ENCODE results near the gene CXCL13. TPM values are rescaled to one million over a fixed set of nuclear protein-coding genes. Genes with fewer than 3 reads are reported as not detected.

CXCL13 gene
- polyA plus RNA-seq, 3 donors = not detected

DNA sequence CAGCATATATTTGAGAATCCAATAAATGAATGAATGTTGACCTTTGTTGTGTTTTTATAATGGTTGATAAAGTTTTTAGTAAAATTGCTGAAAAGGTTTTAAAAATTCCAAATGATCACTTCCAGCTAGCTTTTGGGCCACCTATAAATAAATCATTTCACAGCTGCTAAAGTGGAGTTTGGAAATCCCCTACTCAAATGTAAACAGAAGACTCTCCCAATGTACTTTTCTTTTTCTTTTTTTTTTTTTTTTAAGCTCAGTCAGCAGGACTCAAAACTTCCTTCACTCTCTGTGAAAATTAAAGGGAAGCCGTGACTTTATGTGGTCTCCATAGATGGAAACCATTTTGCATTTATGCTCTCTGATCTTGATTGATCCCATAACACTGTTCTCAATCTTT, 45.2 kb downstream of the CXCL13 start:
- Histone ChIP-seq H3K27me3 (ENCODE audit: control insufficient read depth in 2 of 2, insufficient read depth in 2 of 2, low read length in 2 of 2) (no peaks in the 10 kb centered on the region), H3K9ac (ENCODE audit: insufficient read depth, low read length, poor library complexity, severe bottlenecking) (no peak overlapping the region), H4K20me1 (ENCODE audit: insufficient read depth, low read length) (no peaks in the 10 kb centered on the region), H2AFZ (ENCODE audit: insufficient read depth, low read depth, low read length, poor library complexity, severe bottlenecking) (no peak overlapping the region), H3K4me1 (ENCODE audit: control insufficient read depth in 1 of 2, insufficient read depth in 2 of 2, low read length in 2 of 2) (no peaks in the 10 kb centered on the region), H3K27ac (ENCODE audit: low read depth in 1 of 2, low read length in 2 of 2) (no peak overlapping the region), H3K9me3 (replicated peaks in 1 of 2; ENCODE audit: control insufficient read depth in 1 of 2, insufficient read depth in 1 of 2, low read length in 2 of 2) (peaks cover 0 to 10% of the 10 kb centered on the region in 2 donors), H3K36me3 (replicated peaks in 1 of 2; ENCODE audit: control insufficient read depth in 1 of 2, insufficient read depth in 2 of 2, low read length in 2 of 2) (no peaks in the 10 kb centered on the region), H3K79me2 (ENCODE audit: insufficient read depth, low read length) (no peaks in the 10 kb centered on the region), H3K4me2 (replicated peaks; ENCODE audit: extremely low read depth, low read length, poor library complexity, severe bottlenecking) (no peak overlapping the region), H3K4me3 (replicated peaks in 1 of 3; ENCODE audit: low read depth in 2 of 3, low read length in 3 of 3) (no peak overlapping the region)
- no peak for DNase-seq
- Mint-ChIP-seq H3K4me3 (no peak overlapping the region), H3K9me3 (peaks cover 0 to 14% (median 9%) of the 10 kb centered on the region in 7 donors), H3K27ac (no peak overlapping the region), H3K36me3 (no peaks in the 10 kb centered on the region), H3K27me3 (ENCODE audit: low read depth in 3 of 3) (no peaks in the 10 kb centered on the region), H3K4me1 (peaks cover 2% of the 10 kb centered on the region)
- WGBS (ENCODE audit: insufficient coverage) = no CpG with 5 or more reads among the region's 1 CpG
- TF ChIP-seq, protein P1, sequence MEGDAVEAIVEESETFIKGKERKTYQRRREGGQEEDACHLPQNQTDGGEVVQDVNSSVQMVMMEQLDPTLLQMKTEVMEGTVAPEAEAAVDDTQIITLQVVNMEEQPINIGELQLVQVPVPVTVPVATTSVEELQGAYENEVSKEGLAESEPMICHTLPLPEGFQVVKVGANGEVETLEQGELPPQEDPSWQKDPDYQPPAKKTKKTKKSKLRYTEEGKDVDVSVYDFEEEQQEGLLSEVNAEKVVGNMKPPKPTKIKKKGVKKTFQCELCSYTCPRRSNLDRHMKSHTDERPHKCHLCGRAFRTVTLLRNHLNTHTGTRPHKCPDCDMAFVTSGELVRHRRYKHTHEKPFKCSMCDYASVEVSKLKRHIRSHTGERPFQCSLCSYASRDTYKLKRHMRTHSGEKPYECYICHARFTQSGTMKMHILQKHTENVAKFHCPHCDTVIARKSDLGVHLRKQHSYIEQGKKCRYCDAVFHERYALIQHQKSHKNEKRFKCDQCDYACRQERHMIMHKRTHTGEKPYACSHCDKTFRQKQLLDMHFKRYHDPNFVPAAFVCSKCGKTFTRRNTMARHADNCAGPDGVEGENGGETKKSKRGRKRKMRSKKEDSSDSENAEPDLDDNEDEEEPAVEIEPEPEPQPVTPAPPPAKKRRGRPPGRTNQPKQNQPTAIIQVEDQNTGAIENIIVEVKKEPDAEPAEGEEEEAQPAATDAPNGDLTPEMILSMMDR (IDR thresholded peaks at IDR 0.05) = no peak
- intact Hi-C loops (cut with micrococcal nuclease) = no loop called here

DNA sequence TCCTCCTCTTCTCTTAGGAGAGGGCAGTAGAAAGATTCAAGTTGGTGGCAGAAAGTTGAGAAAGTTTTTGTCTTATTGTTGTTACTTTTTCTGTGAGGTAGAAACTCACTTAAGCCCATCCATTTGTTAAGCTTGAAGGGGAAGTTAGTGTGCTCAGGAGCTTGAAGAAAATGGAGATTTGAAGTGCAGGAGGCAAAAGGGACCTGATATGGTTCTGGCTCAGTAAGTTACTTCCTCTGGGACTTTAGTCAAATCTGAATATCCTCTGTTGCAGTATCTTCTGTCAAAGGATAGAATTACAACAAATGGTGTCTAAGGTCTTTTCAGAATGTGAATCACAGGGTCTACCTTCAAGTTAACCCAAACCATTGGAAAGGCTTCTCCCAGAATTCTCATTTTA, 46.2 kb downstream of the CXCL13 start:
- Histone ChIP-seq H3K4me2 (replicated peaks; ENCODE audit: extremely low read depth, low read length, poor library complexity, severe bottlenecking) (no peak overlapping the region), H3K9ac (ENCODE audit: insufficient read depth, low read length, poor library complexity, severe bottlenecking) (no peak overlapping the region), H3K36me3 (replicated peaks in 1 of 2; ENCODE audit: control insufficient read depth in 1 of 2, insufficient read depth in 2 of 2, low read length in 2 of 2) (no peaks in the 10 kb centered on the region), H3K79me2 (ENCODE audit: insufficient read depth, low read length) (no peaks in the 10 kb centered on the region), H3K27me3 (ENCODE audit: control insufficient read depth in 2 of 2, insufficient read depth in 2 of 2, low read length in 2 of 2) (no peaks in the 10 kb centered on the region), H2AFZ (ENCODE audit: insufficient read depth, low read depth, low read length, poor library complexity, severe bottlenecking) (no peak overlapping the region), H3K9me3 (replicated peaks in 1 of 2; ENCODE audit: control insufficient read depth in 1 of 2, insufficient read depth in 1 of 2, low read length in 2 of 2) (peaks cover 0 to 10% of the 10 kb centered on the region in 2 donors), H3K4me1 (ENCODE audit: control insufficient read depth in 1 of 2, insufficient read depth in 2 of 2, low read length in 2 of 2) (no peaks in the 10 kb centered on the region), H3K27ac (ENCODE audit: low read depth in 1 of 2, low read length in 2 of 2) (no peak overlapping the region), H3K4me3 (replicated peaks in 1 of 3; ENCODE audit: low read depth in 2 of 3, low read length in 3 of 3) (no peak overlapping the region), H4K20me1 (ENCODE audit: insufficient read depth, low read length) (no peaks in the 10 kb centered on the region)
- Mint-ChIP-seq H3K9me3 (peaks cover 0 to 11% (median 6%) of the 10 kb centered on the region in 7 donors), H3K27ac (no peak overlapping the region), H3K36me3 (no peaks in the 10 kb centered on the region), H3K4me1 (peaks cover 2% of the 10 kb centered on the region), H3K27me3 (ENCODE audit: low read depth in 3 of 3) (no peaks in the 10 kb centered on the region), H3K4me3 (no peak overlapping the region)
- no peak for DNase-seq
- TF ChIP-seq, protein P1 (IDR thresholded peaks at IDR 0.05) = no peak
- intact Hi-C loops (cut with micrococcal nuclease) = no loop called here

All from CD14-positive monocyte (primary cell).